ENCODE results near the gene WNT3A.
A peak's percentile ranks its signal among the peaks of the same experiment; 100 is the strongest.

WNT3A gene

GRCh38 chr1:228079013-228079412 is 72.2 kb downstream of the WNT3A start:
- Histone ChIP-seq H3K9me2 (replicated peaks; ENCODE audit: low read depth, low read length) (no peaks in the 10 kb centered on the region), H4K20me1 (ENCODE audit: insufficient read depth, low read length, poor library complexity, severe bottlenecking) (peaks cover 17% of the 10 kb centered on the region), H3K4me1 (ENCODE audit: insufficient read depth, low read length, poor library complexity, severe bottlenecking) (peaks cover 12% of the 10 kb centered on the region), H3K27me3 (ENCODE audit: insufficient read depth, low read length, poor library complexity, severe bottlenecking) (peaks cover 6% of the 10 kb centered on the region), H3K9me3 (ENCODE audit: insufficient read depth, low read depth, low read length) (no peaks in the 10 kb centered on the region), H3K4me3 (ENCODE audit: low read length, poor library complexity, severe bottlenecking) (no peak overlapping the region), H3K4me2 (ENCODE audit: low read depth, low read length, poor library complexity, severe bottlenecking) (no peak overlapping the region), H3F3A (ENCODE audit: low read depth) (no peaks in the 10 kb centered on the region), H3K36me3 (ENCODE audit: insufficient read depth, low read length) (no peaks in the 10 kb centered on the region), H3K79me2 (ENCODE audit: insufficient read depth, low read length) (peaks cover 41% of the 10 kb centered on the region), H2AFZ (ENCODE audit: low read length) (no peak overlapping the region), H3K9ac (ENCODE audit: low read depth, low read length, poor library complexity, severe bottlenecking) (no peak overlapping the region)
- TF ChIP-seq EZH2phosphoT487 (IDR thresholded peaks at IDR 0.05; ENCODE audit: borderline replicate concordance), result no peak

DNA sequence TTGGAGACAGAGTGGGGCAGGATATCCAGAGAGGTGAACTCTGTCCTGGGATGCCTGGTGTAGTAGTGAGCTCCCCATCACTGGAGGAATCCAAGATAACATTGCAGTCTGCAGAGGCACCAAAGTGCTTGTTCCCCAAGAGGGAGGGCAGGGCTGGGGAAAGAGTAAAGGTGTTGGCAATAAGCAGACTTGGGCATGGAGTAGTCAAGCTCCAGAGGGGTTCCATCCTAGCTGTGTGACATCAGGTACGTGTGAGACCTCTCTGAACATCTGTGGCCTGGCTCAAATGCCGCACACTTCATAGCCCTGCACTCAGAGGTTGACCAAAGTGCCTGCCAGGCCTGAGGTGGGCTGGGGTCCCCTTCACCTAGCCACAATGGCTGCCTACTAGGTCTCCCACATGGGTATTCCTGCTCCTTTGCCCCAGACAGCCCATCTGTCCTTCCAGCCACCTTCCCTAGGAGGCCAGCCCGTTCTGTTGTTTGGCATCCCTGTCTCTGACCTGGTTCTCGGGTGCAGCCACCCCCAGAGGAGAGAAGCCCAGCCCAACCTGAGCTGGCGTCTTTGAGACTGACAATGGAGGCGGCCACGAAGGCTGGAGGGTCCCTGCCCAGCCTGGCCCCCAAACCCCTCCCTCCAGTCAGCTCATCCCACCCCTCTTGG is 72.9 kb downstream of the WNT3A start:
- peaks cover 19% of the 10 kb centered on the region for H3K4me1 ChIP-seq (ENCODE audit: insufficient read depth, low read length, poor library complexity, severe bottlenecking)
- H4K20me1 ChIP-seq (ENCODE audit: insufficient read depth, low read length, poor library complexity, severe bottlenecking), result peaks cover 25% of the 10 kb centered on the region
- H3K79me2 ChIP-seq (ENCODE audit: insufficient read depth, low read length), result peaks cover 48% of the 10 kb centered on the region
- no peaks in the 10 kb centered on the region for H3K36me3 ChIP-seq (ENCODE audit: insufficient read depth, low read length)
- H3K27me3 ChIP-seq (ENCODE audit: insufficient read depth, low read length, poor library complexity, severe bottlenecking), result peaks cover 6% of the 10 kb centered on the region
- no peak overlapping the region for H2AFZ ChIP-seq (ENCODE audit: low read length)
- H3K9me3 ChIP-seq (ENCODE audit: insufficient read depth, low read depth, low read length), result no peaks in the 10 kb centered on the region
- no peak overlapping the region for H3K4me3 ChIP-seq (ENCODE audit: low read length, poor library complexity, severe bottlenecking)
- no peak for TF ChIP-seq EZH2phosphoT487 (IDR thresholded peaks at IDR 0.05; ENCODE audit: borderline replicate concordance)
- no peak for TF ChIP-seq CTCF (conservative IDR thresholded peaks at IDR 0.05; ENCODE audit: low read length)
- no peaks in the 10 kb centered on the region for H3K9me2 ChIP-seq (replicated peaks; ENCODE audit: low read depth, low read length)
- H3F3A ChIP-seq (ENCODE audit: low read depth), result no peaks in the 10 kb centered on the region
- no peak overlapping the region for H3K9ac ChIP-seq (ENCODE audit: low read depth, low read length, poor library complexity, severe bottlenecking)
- H3K4me2 ChIP-seq (ENCODE audit: low read depth, low read length, poor library complexity, severe bottlenecking), result peak overlapping the region; percentile 23

GRCh38 chr1:228081144-228081543 is 74.3 kb downstream of the WNT3A start:
- Histone ChIP-seq H3K4me1 (ENCODE audit: insufficient read depth, low read length, poor library complexity, severe bottlenecking) (peaks cover 33% of the 10 kb centered on the region), H3K9me3 (ENCODE audit: insufficient read depth, low read depth, low read length) (no peaks in the 10 kb centered on the region), H3K4me2 (ENCODE audit: low read depth, low read length, poor library complexity, severe bottlenecking) (peak overlapping the region; percentile 84), H3K79me2 (ENCODE audit: insufficient read depth, low read length) (peaks cover 62% of the 10 kb centered on the region), H3K9ac (ENCODE audit: low read depth, low read length, poor library complexity, severe bottlenecking) (peak overlapping the region; percentile 93), H2AFZ (ENCODE audit: low read length) (no peak overlapping the region), H3K9me2 (replicated peaks; ENCODE audit: low read depth, low read length) (no peaks in the 10 kb centered on the region), H3F3A (ENCODE audit: low read depth) (no peaks in the 10 kb centered on the region), H3K4me3 (ENCODE audit: low read length, poor library complexity, severe bottlenecking) (peak overlapping the region; percentile 81), H4K20me1 (ENCODE audit: insufficient read depth, low read length, poor library complexity, severe bottlenecking) (peaks cover 39% of the 10 kb centered on the region), H3K27me3 (ENCODE audit: insufficient read depth, low read length, poor library complexity, severe bottlenecking) (peaks cover 6% of the 10 kb centered on the region), H3K36me3 (ENCODE audit: insufficient read depth, low read length) (no peaks in the 10 kb centered on the region)
- no peak for TF ChIP-seq EZH2phosphoT487 (IDR thresholded peaks at IDR 0.05; ENCODE audit: borderline replicate concordance)

GRCh38 chr1:228081578-228082213 is 74.9 kb downstream of the WNT3A start:
- Histone ChIP-seq H3K4me2 (ENCODE audit: low read depth, low read length, poor library complexity, severe bottlenecking) (peak overlapping the region; percentile 84), H3K4me3 (ENCODE audit: low read length, poor library complexity, severe bottlenecking) (peak overlapping the region; percentile 81), H3K36me3 (ENCODE audit: insufficient read depth, low read length) (no peaks in the 10 kb centered on the region), H3K79me2 (ENCODE audit: insufficient read depth, low read length) (peaks cover 68% of the 10 kb centered on the region), H2AFZ (ENCODE audit: low read length) (peak overlapping the region; percentile 93), H3K9ac (ENCODE audit: low read depth, low read length, poor library complexity, severe bottlenecking) (peak overlapping the region; percentile 93), H3K4me1 (ENCODE audit: insufficient read depth, low read length, poor library complexity, severe bottlenecking) (peaks cover 37% of the 10 kb centered on the region), H4K20me1 (ENCODE audit: insufficient read depth, low read length, poor library complexity, severe bottlenecking) (peaks cover 44% of the 10 kb centered on the region), H3K27me3 (ENCODE audit: insufficient read depth, low read length, poor library complexity, severe bottlenecking) (peaks cover 6% of the 10 kb centered on the region), H3K9me2 (replicated peaks; ENCODE audit: low read depth, low read length) (no peaks in the 10 kb centered on the region), H3K9me3 (ENCODE audit: insufficient read depth, low read depth, low read length) (no peaks in the 10 kb centered on the region), H3F3A (ENCODE audit: low read depth) (no peaks in the 10 kb centered on the region)
- TF ChIP-seq EZH2phosphoT487 (IDR thresholded peaks at IDR 0.05; ENCODE audit: borderline replicate concordance), result no peak
- TF ChIP-seq CTCF (conservative IDR thresholded peaks at IDR 0.05; ENCODE audit: low read length), result no peak

Data from Loucy (cell line).